Measurements from ENCODE around the gene TSHZ2.

DNA sequence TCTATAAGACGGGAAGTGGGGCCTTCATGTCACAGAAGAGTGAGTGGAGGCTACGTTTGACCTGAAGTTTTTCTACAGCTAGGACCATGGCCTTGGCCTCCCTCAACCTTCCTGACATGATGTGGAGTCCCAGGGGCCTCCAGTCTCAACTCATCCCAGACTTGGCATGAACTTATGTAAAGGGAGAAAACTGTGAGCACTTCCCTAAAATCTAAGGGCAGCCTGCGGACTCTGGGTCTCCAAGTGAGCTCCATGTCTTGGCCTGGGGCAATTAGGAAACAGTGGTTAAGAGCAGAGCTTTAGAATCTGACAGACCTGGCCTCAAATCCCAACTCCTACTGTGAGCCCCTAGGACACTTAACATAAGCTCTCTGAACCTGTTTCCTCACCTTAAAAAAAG lies 439.0 kb downstream of the TSHZ2 start:
- TF ChIP-seq, protein P1, sequence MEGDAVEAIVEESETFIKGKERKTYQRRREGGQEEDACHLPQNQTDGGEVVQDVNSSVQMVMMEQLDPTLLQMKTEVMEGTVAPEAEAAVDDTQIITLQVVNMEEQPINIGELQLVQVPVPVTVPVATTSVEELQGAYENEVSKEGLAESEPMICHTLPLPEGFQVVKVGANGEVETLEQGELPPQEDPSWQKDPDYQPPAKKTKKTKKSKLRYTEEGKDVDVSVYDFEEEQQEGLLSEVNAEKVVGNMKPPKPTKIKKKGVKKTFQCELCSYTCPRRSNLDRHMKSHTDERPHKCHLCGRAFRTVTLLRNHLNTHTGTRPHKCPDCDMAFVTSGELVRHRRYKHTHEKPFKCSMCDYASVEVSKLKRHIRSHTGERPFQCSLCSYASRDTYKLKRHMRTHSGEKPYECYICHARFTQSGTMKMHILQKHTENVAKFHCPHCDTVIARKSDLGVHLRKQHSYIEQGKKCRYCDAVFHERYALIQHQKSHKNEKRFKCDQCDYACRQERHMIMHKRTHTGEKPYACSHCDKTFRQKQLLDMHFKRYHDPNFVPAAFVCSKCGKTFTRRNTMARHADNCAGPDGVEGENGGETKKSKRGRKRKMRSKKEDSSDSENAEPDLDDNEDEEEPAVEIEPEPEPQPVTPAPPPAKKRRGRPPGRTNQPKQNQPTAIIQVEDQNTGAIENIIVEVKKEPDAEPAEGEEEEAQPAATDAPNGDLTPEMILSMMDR (IDR thresholded peaks at IDR 0.05 in 4 of 5, conservative IDR thresholded peaks at IDR 0.05 in 1 of 5): no peak
- no peak for TF ChIP-seq POLR2A (IDR thresholded peaks at IDR 0.05)
